Colonic mucosa (tissue), 4 donors: Measurements from ENCODE around the gene CCDC39. TPM values are rescaled to one million over a fixed set of nuclear protein-coding genes. Genes with fewer than 3 reads are reported as not detected.

ENCODE experiments used
- DNase-seq: peaks from one replicate; pipeline ENCODE4 v3.0.0-alpha.2; 2020
- H3K27ac ChIP-seq: fragments of 200-600 bp; one replicate; pipeline ENCODE4 v1.8.0; 2021
- H3K27me3 ChIP-seq: fragments of 200-600 bp; one replicate; pipeline ENCODE4 v1.8.0; 2021
- H3K36me3 ChIP-seq: fragments of 200-600 bp; one replicate; pipeline ENCODE4 v1.8.0; 2021
- H3K4me1 ChIP-seq: fragments of 200-600 bp; one replicate; pipeline ENCODE4 v1.8.0; 2021; ENCODE audit warnings: mild to moderate bottlenecking
- H3K4me3 ChIP-seq: fragments of 200-600 bp; one replicate; pipeline ENCODE4 v1.8.0; 2021
- H3K9ac ChIP-seq, 2 donors: one replicate each; pipeline ENCODE4 v1.7.0; 2013; ENCODE audit warnings: control low read depth in 2 of 2, low read depth in 2 of 2, low read length in 2 of 2
- H3K9me3 ChIP-seq: fragments of 200-600 bp; one replicate; pipeline ENCODE4 v1.8.0; 2021
- intact Hi-C: fragments of 100-400 bp; cut with DNase I; formaldehyde crosslinking; loops from one replicate; pipeline ENCODE4 v1.14.1; 2022
- total RNA-seq, 2 donors: library from RNA; stranded (reverse); fragmentation: NEBNext Ultra II Directional in 1 of 2; extraction: Animal tissue kit (Norgen Biotek cat#: 25700) in 1 of 2; gene quantifications; one replicate each; pipeline ENCODE4 v1.2.1, GENCODE V29; 2021
- TF ChIP-seq, protein P1 (sequence below): fragments of 200-600 bp; IDR thresholded peaks from one replicate; pipeline ENCODE4 v1.8.0; 2022; ENCODE audit warnings: antibody characterized with exemption, mild to moderate bottlenecking
- donor health status: healthy.
- donor health status: DM: no; HTN: no; CAD: no.
- donor health status: DM: no; HTN: no; CAD: no.

The CCDC39 gene
- total RNA-seq, 2 donors from 2014 or later: not detected

DNA sequence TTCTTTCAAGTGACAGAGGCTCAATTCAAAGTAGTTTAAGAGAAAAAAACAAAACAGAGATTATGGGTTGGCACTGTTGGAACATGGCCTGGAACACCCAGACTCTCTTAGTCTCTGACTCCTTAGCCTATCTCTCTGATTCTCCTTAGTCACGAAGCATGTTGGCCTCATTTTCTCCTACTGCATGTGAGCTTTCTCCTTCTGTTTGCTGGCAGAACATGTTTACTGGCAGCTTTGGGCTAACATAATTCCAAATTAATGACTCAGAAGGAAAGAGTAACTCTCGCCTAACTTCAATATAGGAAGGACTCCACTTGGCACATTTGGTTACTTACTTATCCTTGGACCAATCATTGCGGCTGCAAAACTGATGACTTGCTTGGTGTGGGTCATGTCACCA, 21.7 kb upstream of the CCDC39 start:
- DNase-seq: no peak
- H3K9me3 ChIP-seq: no peaks in the 10 kb centered on the region
- H3K4me1 ChIP-seq: no peaks in the 10 kb centered on the region
- no peak overlapping the region for H3K9ac ChIP-seq
- intact Hi-C loops: no loop called here
- no peak overlapping the region for H3K27ac ChIP-seq
- TF ChIP-seq, protein P1, sequence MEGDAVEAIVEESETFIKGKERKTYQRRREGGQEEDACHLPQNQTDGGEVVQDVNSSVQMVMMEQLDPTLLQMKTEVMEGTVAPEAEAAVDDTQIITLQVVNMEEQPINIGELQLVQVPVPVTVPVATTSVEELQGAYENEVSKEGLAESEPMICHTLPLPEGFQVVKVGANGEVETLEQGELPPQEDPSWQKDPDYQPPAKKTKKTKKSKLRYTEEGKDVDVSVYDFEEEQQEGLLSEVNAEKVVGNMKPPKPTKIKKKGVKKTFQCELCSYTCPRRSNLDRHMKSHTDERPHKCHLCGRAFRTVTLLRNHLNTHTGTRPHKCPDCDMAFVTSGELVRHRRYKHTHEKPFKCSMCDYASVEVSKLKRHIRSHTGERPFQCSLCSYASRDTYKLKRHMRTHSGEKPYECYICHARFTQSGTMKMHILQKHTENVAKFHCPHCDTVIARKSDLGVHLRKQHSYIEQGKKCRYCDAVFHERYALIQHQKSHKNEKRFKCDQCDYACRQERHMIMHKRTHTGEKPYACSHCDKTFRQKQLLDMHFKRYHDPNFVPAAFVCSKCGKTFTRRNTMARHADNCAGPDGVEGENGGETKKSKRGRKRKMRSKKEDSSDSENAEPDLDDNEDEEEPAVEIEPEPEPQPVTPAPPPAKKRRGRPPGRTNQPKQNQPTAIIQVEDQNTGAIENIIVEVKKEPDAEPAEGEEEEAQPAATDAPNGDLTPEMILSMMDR: no peak
- no peaks in the 10 kb centered on the region for H3K27me3 ChIP-seq
- no peak overlapping the region for H3K4me3 ChIP-seq
- no peaks in the 10 kb centered on the region for H3K36me3 ChIP-seq

DNA sequence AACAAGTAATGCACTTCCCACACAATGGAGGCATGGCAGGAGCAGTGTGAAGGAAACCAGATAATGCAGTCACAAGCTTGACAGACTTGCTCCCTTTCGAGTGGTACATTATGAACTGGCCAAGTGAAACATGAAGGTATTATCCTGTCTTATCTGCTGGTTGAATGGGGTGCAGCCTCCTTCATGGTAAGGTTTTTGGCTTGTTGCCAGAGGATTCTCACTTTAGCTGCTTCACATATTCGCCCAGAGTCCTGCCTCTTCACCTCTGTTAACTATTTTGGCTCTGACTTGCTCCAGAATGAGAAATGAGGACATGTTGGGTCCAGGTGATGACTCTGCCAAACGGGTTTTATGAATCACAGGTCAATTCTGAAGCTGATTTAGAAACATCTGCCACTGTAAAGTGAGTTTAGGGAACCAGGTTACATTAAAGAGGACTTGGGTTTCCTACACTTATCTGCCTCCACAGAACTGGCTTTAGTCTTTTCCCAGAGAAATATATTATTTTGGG, 19.5 kb upstream of the CCDC39 start:
- H3K36me3 ChIP-seq: no peaks in the 10 kb centered on the region
- H3K4me1 ChIP-seq: no peaks in the 10 kb centered on the region
- TF ChIP-seq, protein P1: no peak
- no peak overlapping the region for H3K4me3 ChIP-seq
- no peak overlapping the region for H3K9ac ChIP-seq
- H3K27me3 ChIP-seq: no peaks in the 10 kb centered on the region
- no peak for DNase-seq
- intact Hi-C loops: no loop called here
- no peak overlapping the region for H3K27ac ChIP-seq
- H3K9me3 ChIP-seq: no peaks in the 10 kb centered on the region

DNA sequence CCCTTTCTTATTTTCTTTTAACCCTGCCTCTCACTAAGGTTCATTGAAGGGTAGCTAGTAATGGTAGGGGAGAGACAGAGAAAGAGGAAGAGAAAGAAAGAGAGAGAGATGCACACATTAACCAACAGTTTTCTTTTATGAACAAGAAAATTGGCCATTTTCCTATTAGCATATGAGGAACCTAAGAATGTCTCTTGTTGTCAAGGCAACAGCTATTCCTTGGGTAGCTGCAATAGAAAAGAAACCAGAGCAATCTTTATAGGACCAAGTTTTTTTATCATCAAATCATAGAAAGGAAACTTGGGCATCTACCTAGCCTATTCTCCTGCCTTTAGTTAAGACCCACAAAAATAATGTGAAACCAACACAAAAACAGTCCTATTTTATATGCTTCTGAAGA, 15.0 kb upstream of the CCDC39 start:
- Histone ChIP-seq H3K9ac (no peak overlapping the region), H3K36me3 (no peaks in the 10 kb centered on the region), H3K27ac (no peak overlapping the region), H3K4me3 (no peak overlapping the region), H3K4me1 (no peaks in the 10 kb centered on the region), H3K9me3 (no peaks in the 10 kb centered on the region), H3K27me3 (no peaks in the 10 kb centered on the region)
- intact Hi-C loops: no loop called here
- DNase-seq: no peak
- TF ChIP-seq, protein P1: no peak

DNA sequence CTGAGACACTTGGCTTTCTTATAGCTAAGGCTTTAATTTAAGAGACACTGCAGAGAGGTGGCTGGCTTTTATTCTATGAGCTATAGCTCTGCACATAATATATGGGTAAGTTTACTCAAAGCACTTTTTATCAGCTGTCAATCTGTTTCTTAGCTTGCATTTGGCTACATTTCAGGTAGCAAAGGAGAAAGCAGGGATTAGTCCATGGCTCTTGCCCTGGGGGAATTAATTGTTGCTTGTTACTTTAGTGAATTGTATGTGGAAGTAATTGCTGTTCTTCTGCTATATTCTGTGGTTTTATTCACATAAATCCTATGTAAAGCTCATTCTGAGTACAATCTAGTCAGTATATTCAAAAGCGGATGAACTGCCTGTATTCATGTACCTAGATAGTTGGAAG, 14.4 kb upstream of the CCDC39 start:
- H3K9me3 ChIP-seq: no peaks in the 10 kb centered on the region
- TF ChIP-seq, protein P1: no peak
- no peak overlapping the region for H3K9ac ChIP-seq
- intact Hi-C loops: no loop called here
- no peak for DNase-seq
- no peak overlapping the region for H3K27ac ChIP-seq
- no peaks in the 10 kb centered on the region for H3K4me1 ChIP-seq
- no peak overlapping the region for H3K4me3 ChIP-seq
- no peaks in the 10 kb centered on the region for H3K36me3 ChIP-seq
- H3K27me3 ChIP-seq: no peaks in the 10 kb centered on the region

DNA sequence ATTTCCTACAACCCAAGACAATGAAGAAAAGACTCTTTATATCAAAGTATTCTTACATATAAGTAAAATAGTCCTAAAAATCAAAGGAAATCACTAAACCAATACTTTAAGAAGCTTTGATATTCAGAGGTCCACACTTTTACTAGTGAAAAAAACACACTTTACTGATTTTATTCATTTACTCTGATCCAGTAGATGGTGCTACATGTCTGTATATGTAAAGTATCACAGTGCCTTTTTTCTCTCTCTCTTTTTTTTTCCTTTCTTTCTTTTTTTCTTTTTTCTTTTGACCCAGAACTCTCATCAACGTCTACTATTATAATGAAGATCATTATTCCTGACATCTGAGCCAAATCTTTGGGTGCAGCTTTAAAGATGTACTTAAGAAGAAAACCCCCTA, 10.8 kb upstream of the CCDC39 start:
- no peak for DNase-seq
- intact Hi-C loops: no loop called here

More for the DNA sequence above, 10.8 kb upstream of the CCDC39 start:
- TF ChIP-seq, protein P1: no peak
- H3K36me3 ChIP-seq: no peaks in the 10 kb centered on the region
- no peaks in the 10 kb centered on the region for H3K9me3 ChIP-seq
- H3K4me1 ChIP-seq: no peaks in the 10 kb centered on the region
- no peak overlapping the region for H3K27ac ChIP-seq
- no peak overlapping the region for H3K9ac ChIP-seq
- H3K27me3 ChIP-seq: no peaks in the 10 kb centered on the region
- H3K4me3 ChIP-seq: no peak overlapping the region
